ENCODE results near the gene ADAMTS16.

GRCh38 chr5:5287419-5287818 lies 147.3 kb downstream of the ADAMTS16 start:
- no peak for TF ChIP-seq CTCF (IDR thresholded peaks at IDR 0.05)
- TF ChIP-seq POLR2A (IDR thresholded peaks at IDR 0.05) = no peak
- TF ChIP-seq POLR2AphosphoS5 (IDR thresholded peaks at IDR 0.05) = no peak
- TF ChIP-seq EP300 (IDR thresholded peaks at IDR 0.05) = no peak
